HUDEP-2 (cell line): ENCODE measurements around the gene INCENP.
"Not testable (repeated sequence)": the region's sequence is repeated elsewhere in the genome, so short reads cannot be mapped to it uniquely, and the experiment has no call there.

Experiments used
- DNase-seq, 76 experiments: peaks; one replicate each; lab custom pipeline; 2025; ENCODE audit not compliant: unreplicated experiment in 76 of 76; lab: John Stamatoyannopoulos, UW

The INCENP gene

DNA sequence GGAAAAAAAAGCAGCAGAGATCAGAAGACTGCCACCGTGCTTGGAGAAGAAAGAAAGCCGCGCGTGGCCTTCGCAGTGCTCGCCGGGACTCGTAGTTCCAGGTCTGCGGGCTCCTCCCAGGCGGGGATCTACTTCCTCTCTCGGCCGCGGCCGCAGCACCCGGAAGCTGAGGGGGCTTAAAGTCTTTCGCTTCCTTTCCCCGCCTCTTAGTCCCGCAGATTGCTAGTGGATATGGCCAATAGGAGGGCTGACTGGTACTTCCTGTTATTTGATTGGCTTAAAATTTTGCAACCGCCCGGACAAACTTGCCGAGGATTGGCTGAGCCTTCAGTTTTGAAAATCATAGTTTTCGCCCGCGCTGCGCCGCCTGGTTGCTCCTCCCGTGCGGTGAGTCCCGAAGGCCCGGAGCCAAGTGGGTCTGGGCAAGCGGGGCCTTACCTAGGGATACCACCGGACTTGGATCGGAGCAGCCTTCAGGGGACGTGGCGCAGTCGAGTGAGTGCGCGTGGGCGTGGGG lies at the start of gene INCENP:
Gene INCENP (plus strand): TSS at position 343 of the 517 bp plus-strand sequence. CDS start 4,151 bp downstream, outside the sequence.
- DNase-seq: peak in 75 of 76 experiments; percentile 63 to 98 (median 94)

DNA sequence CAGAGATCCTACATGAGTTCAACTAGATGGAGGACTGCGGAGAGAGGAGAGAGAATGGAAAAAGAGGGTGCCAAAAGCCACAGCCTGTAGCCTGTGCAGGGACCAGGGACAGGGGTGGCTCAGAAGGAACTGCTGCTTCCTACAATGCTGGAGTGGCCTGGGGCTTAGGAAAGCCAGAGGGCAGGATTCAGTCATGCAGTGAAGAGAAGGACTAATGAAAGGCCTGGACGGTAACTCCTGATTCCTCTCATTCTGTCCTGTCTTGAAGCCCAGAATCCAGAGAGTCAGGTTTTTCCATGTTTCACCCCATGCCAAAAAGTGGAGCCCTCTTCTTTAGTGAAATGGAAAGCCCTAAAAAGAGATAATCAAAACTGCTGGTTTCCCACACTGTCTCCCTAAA lies 48.4 kb upstream of the INCENP start:
- DNase-seq: no peak

DNA sequence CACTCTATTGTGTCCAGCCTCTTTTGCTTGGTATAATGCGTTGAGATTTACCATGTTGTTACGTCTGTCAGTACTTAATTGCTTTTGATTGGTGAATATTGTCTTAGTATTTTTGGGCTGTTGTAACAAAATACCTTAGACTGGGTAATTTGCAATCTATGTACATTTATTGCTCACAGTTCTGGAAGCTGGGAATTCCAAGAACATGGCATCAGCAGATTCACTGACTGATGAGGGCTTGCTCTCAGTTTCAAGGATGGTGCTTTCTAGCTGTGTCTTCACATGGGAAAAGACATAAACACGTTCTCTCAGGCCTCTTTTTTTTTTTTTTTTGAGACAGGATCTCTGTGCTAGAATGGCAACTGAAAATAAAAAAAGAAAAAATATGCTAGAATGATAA lies 46.7 kb upstream of the INCENP start:
- no peak for DNase-seq

DNA sequence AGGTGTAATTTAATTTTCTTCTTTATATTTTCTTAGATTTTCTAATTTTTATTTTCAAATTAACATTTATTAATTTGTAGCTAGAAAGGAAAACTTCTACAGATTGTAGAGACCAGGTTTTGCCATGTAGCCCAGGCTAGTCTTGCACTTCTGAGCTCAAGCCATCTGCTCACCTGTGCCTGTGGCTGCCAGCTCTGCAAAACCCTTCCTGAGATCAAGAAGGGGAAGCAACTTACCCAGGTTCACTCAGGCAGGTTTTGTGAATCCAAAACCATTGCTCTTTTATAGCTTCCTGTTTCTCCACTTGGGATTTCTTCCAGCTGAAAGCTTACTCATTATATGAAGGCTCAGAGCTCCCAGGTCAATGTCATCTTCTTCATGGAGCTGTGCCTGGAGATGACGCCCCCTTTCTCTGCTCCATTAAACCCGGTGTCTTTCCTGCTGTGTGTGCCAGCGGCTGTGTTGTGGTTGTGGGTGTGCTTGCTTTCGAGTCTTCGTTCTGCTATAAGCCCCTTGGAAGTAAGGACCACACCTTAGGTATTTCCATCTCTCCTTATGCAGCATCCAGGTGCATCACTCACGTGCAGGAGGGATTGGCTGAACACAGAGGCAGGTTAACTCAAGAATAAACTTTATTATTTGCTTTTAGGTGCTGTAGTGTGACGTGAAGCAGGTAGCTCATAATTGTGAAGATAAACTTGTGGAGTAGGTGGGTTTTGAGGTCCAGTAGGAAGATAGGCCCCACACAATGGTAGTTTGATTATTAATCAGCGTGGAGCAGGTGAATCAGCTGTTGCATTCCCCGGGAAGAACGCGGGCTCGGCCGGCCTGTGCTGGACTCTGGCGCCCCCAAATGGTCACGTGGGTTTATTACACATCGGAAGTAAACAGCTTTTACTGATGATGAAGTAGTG lies 42.2 kb upstream of the INCENP start:
- peak in 66 of 76 experiments; percentile 2 to 83 (median 56) for DNase-seq

DNA sequence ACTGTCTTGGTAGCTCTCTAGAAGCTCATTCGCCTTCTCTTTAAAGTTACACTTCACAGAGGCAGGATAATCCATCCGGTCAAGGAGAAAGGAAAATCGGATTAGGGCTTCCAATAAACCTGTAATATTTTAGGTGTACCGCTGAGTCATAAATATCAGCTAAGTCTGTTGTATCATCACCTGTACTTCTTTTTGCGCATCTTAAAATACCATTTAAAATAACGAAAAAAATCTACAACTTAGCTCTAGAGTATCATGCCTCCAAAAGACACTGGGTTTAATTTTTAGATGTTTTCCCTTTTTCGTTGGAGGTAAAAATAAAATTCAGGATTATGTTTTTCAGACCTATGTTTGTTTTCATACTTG lies 41.5 kb upstream of the INCENP start:
- no peak for DNase-seq

DNA sequence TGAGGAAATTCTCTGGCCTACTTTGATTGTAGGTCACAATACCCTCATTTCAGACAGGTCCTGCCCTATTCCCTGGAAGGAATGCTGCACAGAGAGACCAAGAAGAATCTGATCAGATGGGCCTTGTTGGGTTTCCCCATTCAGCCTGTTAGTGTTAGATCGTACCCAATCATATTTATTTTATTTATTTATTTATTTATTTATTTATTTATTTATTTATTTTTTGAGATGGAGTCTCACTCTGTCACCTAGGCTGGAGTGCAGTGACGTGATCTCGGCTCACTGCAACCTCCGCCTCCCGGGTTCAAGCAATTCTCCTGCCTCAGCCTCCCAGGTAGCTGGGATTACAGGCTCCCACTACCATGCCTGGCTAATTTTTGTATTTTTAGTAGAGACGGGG lies 39.0 kb upstream of the INCENP start:
- DNase-seq: not testable (repeated sequence)

DNA sequence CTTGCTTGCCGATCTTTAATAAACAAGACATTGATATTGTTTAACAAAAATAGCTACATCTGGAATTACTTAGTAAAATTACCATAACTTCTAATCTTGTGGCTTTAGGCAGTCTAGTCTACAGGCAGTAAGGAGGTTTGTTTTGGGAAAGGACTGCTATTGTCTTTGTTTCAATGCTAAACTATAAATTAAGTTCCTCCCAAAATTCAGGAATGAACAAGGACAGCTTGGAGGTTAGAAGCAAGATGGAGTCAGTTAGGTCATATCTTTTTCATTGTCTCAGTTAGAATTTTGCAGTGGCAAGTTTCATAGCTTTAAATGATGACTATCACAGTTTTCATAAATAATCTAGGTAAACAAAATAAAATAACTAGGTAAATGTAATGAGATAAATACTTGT lies 36.1 kb upstream of the INCENP start:
- no peak for DNase-seq

DNA sequence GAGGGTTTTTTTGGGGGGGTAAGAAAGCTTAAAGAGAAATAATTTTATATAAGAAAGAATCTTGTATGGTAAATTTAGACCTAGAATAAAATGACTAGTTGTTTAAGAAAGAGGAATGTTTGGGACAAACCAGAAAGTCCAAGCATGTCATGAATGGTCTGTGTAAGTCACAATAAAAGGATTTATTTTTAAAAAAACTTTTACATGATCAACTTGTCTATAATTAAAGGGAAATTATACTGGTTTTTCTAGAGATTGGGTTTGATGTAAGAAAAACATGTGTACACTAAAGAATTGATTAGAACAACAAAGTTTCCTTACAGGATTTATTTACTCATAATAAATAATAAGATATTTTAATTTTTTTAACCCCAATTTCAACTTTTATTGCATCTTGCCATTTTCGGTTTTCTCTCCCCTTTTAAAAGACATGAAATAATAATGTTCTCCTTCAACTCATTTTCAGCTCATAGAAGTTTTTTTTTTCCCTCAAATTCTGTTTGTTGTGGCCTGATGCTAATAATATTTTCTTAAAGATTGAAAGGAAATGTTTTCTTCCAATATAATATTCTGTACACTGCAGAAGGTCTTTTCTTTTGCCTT lies 35.4 kb upstream of the INCENP start:
- peak in 1 of 76 experiments; percentile 2 for DNase-seq

DNA sequence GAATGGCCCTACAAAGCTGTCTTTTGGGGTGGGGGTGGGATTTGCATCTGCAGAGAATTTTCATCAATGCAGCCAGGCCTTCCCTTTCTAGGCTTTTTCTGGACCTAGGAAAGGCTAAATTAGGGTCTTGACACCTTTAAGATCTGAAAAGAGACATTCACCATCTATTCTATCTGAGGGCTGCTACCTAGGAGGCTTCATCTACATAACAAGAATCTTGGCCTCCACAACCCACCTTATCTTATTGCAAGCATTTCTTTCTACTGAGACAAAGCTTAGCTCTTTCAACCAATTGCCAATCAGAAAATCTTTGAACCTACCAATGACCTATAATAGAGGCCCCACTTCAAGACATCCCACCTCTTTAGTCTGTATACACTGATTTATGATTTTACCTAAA lies 20.7 kb upstream of the INCENP start:
- DNase-seq: no peak

DNA sequence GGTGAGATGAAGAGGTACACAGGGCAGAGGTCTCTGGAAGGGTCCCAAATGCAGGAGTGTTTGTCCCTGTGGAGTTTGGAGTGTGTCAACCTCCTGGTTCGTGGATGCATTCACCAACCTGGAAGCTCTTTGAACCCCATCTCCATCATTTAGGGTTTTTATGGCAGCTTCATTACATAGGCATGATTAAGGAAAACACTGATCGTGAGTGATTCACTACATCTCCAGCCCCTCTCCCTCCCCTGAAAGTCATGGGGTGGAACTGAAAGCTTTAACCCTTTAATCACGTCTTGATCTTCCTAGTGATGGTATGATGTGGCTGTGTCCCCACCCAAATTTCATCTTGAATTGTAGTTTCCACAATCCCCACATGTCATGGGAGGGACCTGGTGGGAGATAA lies 19.8 kb upstream of the INCENP start:
- no peak for DNase-seq

DNA sequence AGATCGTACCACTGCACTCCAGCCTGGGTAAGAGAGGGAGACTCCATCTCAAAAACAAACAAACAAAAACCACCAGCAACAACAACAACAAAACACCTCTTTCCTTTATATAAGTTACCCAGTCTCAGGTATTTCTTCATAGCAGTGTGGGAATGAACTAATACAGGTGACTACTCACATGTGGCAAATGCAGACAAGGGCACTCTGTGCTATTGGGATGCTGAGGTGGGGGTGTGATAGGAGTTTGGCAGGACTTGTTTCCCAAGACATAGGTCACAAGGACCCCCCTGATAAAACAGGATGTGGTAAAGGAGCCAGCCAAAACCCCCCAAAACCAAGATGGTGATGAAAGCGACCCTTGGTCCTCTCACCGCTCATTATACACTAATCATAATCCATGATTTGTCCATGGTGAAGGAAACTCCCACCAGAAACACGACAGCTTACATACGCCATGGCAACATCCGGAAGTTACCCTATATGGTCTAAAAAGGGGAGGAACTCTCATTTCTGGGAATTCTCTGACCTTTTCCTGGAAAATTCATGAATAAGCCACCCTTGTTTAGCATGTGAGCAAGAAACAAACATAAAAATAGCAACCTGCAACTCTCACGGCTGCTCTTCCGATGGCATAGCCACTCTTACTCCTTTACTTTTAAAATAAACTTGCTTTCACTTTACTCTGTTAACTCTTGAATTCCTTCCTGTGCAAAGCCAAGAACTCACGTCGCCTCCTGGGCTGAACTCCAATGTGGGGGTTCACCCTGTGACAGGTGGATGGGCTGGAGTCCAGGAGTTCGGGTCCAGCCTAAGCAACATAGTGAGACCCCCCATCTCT lies 18.8 kb upstream of the INCENP start:
- peak in 23 of 76 experiments; percentile 4 to 71 (median 43) for DNase-seq

DNA sequence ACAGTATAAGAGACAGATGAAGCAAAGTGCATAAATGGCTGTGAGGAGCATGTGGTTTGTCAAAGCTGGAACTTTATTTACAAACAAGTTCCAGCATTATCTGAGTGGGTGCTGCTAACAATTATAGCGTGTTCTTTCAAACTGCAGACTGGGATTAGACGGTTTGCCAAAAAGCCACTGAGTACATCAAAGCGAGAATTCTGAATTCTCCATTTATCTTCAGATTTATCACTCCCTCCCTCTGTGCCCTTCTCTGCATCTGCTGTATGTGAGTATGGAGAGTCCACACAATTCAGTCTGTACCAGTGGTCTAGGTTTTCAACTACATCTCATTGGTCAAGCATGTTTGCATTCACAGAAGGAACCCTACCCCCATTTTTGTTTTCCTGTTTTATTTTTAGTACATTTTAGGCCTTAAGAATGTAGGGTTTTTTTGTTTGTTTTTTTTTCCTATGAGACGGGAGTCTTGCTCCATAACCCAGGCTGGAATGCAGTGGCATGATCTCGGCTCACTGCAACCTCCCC lies 18.1 kb upstream of the INCENP start:
- no peak for DNase-seq

DNA sequence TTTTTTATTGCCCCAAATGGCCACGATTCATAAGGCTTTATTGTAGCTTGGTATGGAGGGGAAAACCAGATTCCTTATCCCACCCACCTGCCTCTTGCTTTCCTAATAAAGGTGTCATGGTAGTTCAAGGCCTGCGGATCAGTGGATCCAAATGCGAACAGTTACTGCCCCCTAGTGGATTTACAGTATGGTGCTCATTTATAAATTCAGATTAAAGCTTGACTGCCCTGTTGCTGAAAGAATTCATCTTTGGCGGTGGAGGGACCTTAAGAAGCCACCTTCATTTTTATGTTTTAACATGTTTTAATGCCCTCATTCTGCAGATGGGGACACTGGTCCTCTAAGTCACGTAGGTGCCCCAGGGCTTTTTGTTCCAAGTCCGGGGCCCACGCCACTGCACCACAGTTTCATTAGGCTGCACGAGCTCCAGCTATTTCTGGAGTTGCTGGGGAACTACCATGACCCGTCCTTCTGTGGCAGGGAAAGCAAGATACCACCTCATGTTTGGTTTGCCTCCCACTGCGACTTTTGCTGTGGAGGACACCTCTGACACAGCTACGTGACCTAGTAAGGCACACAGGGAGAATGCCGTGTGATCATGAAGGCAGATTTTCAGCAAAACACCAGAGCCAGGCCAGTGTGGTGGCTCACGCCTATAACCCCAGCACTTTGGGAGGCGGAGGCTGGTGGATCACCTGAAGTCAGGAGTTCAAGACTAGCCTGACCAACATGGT lies 15.6 kb upstream of the INCENP start:
- peak in 39 of 76 experiments; percentile 2 to 64 (median 35) for DNase-seq

DNA sequence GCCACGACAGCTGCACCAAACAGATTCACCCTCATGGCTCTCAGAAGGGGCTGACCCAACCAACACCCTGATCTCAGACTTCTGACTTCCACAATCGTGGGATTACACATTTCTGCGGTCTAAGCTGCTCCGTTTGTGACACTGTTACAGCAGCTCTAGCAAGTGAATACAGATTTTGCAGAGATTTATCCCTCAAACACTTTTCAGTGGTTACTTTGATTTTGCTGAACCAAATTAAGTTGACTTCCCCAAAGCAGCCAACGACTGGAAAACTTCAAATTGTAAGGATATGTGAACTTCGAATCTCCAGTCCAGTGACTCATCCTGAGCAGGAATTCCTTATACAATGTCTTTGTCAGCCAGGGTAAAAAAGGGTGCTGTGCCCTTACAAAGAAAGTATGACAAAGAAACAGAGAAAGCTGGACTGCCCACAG lies 14.8 kb upstream of the INCENP start:
- peak in 1 of 76 experiments; percentile 40 for DNase-seq

DNA sequence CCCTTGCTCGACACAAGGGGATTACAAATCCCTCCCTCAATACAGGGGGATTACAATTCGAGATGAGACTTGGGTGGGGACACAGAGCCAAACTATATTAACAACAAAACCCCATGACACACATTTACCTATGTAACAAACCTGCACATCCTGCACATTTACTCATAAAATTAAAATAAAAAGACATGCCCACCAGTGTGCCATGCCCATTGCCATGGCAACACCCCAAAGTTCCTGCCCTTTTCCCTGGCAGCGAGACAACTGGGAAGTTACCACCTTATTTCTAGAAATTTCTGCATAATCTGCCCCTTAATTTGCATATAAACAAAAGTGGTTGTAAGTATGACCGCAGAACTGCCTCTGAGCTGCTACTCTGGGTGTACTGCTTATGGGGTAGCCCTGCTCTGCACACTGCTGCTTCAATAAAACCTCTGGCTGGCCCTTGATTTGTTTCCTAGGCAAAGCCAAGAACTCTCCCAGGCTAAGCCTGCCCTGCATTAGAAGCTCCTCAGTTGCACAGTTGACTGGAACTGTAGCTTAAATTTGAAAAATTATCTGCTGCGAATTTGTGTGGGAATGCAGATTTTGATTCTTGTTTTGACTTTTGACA lies 8.6 kb upstream of the INCENP start:
- no peak for DNase-seq

DNA sequence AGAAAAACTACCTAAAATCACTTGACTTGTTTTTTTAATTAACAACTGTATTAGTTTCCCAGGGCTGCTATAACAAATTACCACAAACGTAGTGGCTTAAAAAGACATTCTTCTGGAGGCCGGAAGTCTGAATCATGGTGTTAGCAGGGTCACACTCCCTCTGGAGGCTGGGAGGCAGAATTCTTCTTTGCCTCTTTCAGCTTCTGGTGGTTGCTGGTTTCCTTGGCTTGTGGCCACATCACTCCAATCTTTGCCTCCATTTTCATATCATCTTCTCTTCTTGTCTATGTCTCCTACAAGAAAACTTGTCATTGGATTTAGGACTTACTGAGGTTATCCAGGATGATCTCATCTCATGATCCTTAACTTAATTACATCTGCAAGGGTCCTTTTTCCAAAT lies 7.4 kb upstream of the INCENP start:
- DNase-seq: no peak

DNA sequence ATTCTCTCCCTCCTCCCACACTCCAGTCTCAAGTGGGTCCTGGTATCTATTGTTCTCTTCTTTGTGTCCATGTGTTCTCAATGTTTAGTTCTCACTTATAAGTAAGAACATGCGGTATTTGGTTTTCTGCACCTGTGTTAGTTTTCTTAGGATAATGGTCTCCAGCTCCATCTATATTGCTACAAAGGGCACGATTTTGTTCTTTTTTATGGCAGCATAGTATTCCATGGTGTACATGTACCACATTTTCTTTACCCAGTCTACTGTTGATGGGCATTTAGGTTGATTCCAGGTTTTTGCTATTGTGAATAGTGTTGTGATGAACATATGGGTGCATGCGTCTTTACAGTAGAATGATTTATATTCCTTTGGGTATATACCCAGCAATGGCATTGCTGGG lies 4.2 kb upstream of the INCENP start:
- DNase-seq: no peak

DNA sequence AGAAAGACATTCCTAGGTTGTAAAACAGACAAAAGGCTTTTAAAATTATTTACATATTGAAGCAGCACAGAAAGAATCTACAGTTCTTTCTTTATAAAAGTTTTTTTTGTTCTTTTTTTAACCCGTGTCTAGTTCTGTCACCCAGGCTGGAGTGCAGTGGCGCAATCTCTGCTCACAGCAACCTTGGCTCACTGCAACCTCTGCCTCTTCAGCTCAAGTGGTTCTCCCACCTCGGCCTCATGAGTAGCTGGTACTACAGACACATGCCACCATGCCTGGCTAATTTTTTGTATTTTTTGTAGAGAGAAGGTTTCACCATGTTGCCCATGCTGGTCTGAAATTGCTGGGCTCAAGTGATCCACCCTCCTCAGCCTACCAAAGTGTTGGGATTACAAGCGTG lies 3.8 kb upstream of the INCENP start:
- DNase-seq: no peak

DNA sequence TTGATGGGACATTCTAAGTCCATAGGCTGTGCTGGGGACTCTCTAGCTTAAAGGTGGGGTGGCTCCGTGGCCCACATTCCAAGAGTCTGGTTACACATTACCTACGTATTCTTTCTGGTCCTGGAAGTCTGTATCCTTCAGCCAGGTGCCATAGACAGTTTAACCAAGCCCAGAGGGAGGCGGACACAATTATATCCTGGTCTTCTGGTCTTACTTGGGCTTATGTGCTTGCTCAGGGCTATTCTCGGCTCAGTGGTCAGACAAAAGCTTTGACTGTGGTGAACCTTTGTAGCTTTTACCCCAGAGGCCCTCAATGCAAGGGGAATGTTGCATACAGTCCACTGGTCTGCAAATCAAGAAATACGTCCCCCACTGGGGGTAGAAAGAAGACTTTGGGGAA lies 3.4 kb upstream of the INCENP start:
- no peak for DNase-seq

DNA sequence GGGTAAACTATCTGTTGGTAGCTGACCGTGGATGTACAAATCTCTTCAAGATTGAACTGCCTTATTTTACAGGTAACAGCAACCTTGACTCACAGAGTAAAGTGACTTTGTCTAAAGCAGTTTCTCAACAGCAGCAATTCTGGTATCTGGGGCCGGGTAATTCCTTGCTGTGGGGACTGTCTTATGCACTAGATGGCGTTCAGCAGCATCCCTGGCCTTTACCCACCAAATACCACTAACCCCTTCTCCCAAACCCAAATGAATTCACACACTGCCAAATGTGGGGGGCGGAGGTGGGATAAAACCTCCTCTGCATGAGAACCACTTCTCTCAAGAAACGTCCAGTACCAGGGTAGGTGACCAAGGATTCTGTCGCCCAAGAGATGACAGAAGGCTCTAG lies 1.7 kb upstream of the INCENP start:
- DNase-seq: peak in 2 of 76 experiments; percentile 4 to 5
